HG03064 (cell line): ENCODE results near the gene ASIC2.

ENCODE experiments used
- ATAC-seq: cut with Tn5 transposase; IDR thresholded peaks from one replicate; pipeline ENCODE4 v1.9.1; 2021; ENCODE audit warnings: low read depth; ENCODE audit not compliant: unreplicated experiment

Gene ASIC2

GRCh38 chr17:33082529-33083173 lies 210.4 kb downstream of the ASIC2 start:
- ATAC-seq, result no peak

- ATAC-seq, result no peak
Measured at GRCh38 chr17:33080091-33080490, 213.0 kb downstream of the ASIC2 start.

- ATAC-seq, result no peak
Measured at GRCh38 chr17:33079201-33079600, 213.9 kb downstream of the ASIC2 start.

GRCh38 chr17:33076979-33077378 lies 216.1 kb downstream of the ASIC2 start:
- ATAC-seq, result no peak

GRCh38 chr17:33073416-33073815 lies 219.7 kb downstream of the ASIC2 start:
- no peak for ATAC-seq

GRCh38 chr17:33072421-33073161 lies 220.5 kb downstream of the ASIC2 start:
- ATAC-seq, result no peak

GRCh38 chr17:33071656-33072055 lies 221.4 kb downstream of the ASIC2 start:
- ATAC-seq, result no peak

GRCh38 chr17:33057564-33057963 lies 235.5 kb downstream of the ASIC2 start:
- ATAC-seq, result no peak

- no peak for ATAC-seq
Measured at GRCh38 chr17:33056399-33057146, 236.5 kb downstream of the ASIC2 start.

GRCh38 chr17:33055746-33056145 lies 237.3 kb downstream of the ASIC2 start:
- no peak for ATAC-seq

- no peak for ATAC-seq
Measured at GRCh38 chr17:33055171-33055611, 237.9 kb downstream of the ASIC2 start.

GRCh38 chr17:33054412-33054811 lies 238.7 kb downstream of the ASIC2 start:
- no peak for ATAC-seq

GRCh38 chr17:33053676-33054075 lies 239.4 kb downstream of the ASIC2 start:
- ATAC-seq, result no peak

- no peak for ATAC-seq
Measured at GRCh38 chr17:33052856-33053255, 240.2 kb downstream of the ASIC2 start.

- ATAC-seq, result no peak
Measured at GRCh38 chr17:33050611-33051140, 242.4 kb downstream of the ASIC2 start.

GRCh38 chr17:33049781-33050414 lies 243.2 kb downstream of the ASIC2 start:
- no peak for ATAC-seq

- ATAC-seq, result no peak
Measured at GRCh38 chr17:33046361-33047255, 246.5 kb downstream of the ASIC2 start.

- no peak for ATAC-seq
Measured at GRCh38 chr17:33045216-33045615, 247.9 kb downstream of the ASIC2 start.

GRCh38 chr17:33044771-33045170 lies 248.3 kb downstream of the ASIC2 start:
- no peak for ATAC-seq

GRCh38 chr17:33040461-33040860 lies 252.6 kb downstream of the ASIC2 start:
- no peak for ATAC-seq
